Mucosa of gallbladder (tissue), 1 donor: Measurements from ENCODE around the gene GALP. TPM values are rescaled to one million over a fixed set of nuclear protein-coding genes. Genes with fewer than 3 reads are reported as not detected.
"Not testable (repeated sequence)": the region's sequence is repeated elsewhere in the genome, so short reads cannot be mapped to it uniquely, and the experiment has no call there.

Source experiments
- DNase-seq: peaks from one replicate; pipeline ENCODE4 v3.0.0-alpha.2; 2020; ENCODE audit warnings: low spot score
- total RNA-seq: library from RNA; stranded (reverse); gene quantifications from one replicate; pipeline ENCODE4 v1.2.1, GENCODE V29; 2021
- donor health status: DM: no; HTN: no; CAD: no.

The GALP gene
- total RNA-seq, 1 donor from 2014 or later, result not detected

- no peak for DNase-seq
These were observed 27.7 kb upstream of the GALP start for GRCh38 chr19:56148096-56148495.

- DNase-seq, result not testable (repeated sequence)
These were observed 26.7 kb upstream of the GALP start for GRCh38 chr19:56148955-56149655.

- no peak for DNase-seq
These were observed 26.2 kb upstream of the GALP start for GRCh38 chr19:56149656-56150038.

GRCh38 chr19:56150358-56150757, 25.4 kb upstream of the GALP start:
- DNase-seq, result no peak

- no peak for DNase-seq
These were observed 23.2 kb upstream of the GALP start for GRCh38 chr19:56152644-56153043.

- DNase-seq, result no peak
These were observed 22.3 kb upstream of the GALP start for GRCh38 chr19:56153507-56153906.

GRCh38 chr19:56155124-56155687, 20.6 kb upstream of the GALP start:
- DNase-seq, result no peak

GRCh38 chr19:56156768-56157167, 19.0 kb upstream of the GALP start:
- DNase-seq, result peak; percentile 46

GRCh38 chr19:56158170-56158757, 17.5 kb upstream of the GALP start:
- no peak for DNase-seq

GRCh38 chr19:56159009-56159559, 16.7 kb upstream of the GALP start:
- DNase-seq, result no peak

- DNase-seq, result no peak
These were observed 16.1 kb upstream of the GALP start for GRCh38 chr19:56159622-56160271.

GRCh38 chr19:56161534-56161933, 14.3 kb upstream of the GALP start:
- DNase-seq, result no peak

- no peak for DNase-seq
These were observed 13.6 kb upstream of the GALP start for GRCh38 chr19:56162258-56162657.

GRCh38 chr19:56163097-56163496, 12.7 kb upstream of the GALP start:
- DNase-seq, result no peak

GRCh38 chr19:56167064-56167578, 8.7 kb upstream of the GALP start:
- DNase-seq, result no peak

GRCh38 chr19:56170261-56170660, 5.5 kb upstream of the GALP start:
- peak; percentile 31 for DNase-seq

GRCh38 chr19:56174086-56174485, 1.7 kb upstream of the GALP start:
- DNase-seq, result no peak

GRCh38 chr19:56174550-56174949, 1.3 kb upstream of the GALP start:
- no peak for DNase-seq

- not testable (repeated sequence) for DNase-seq
These were observed 502 bp downstream of the GALP start for GRCh38 chr19:56176310-56176709.

- DNase-seq, result no peak
These were observed 1.1 kb downstream of the GALP start for GRCh38 chr19:56176881-56177280.

- no peak for DNase-seq
These were observed 1.9 kb downstream of the GALP start for GRCh38 chr19:56177564-56178243.

GRCh38 chr19:56189785-56190184, 14.0 kb downstream of the GALP start:
- DNase-seq, result no peak
